ENCODE measurements around the gene RNU6-8.

DNA sequence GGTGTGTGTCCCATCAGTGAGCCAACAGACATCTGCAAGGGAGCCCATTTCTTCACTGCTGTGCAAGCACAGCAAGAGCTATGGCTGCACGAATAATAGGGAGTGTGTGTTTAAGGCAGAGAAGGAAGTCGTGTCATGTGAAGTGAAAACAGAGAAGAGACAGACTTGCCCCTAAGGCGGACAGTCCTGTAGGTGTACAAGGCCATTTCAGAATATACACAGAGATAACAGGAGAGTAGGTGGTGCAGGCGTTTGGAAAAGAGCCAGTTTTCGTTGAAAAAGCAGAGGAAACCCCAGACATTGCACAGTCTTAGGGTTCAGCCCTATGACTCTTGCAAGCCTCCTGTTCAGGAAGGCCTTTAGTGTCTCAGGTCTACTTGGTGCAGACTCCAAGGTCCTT, 46.3 kb upstream of the RNU6-8 start:
- no peak for TF ChIP-seq TARDBP (IDR thresholded peaks at IDR 0.05)
- TF ChIP-seq SP1 (IDR thresholded peaks at IDR 0.05), result no peak
- TF ChIP-seq BHLHE40 (IDR thresholded peaks at IDR 0.05; ENCODE audit: borderline replicate concordance), result no peak
- no peak for TF ChIP-seq FOXK2 (IDR thresholded peaks at IDR 0.05)
- TF ChIP-seq LEF1 (IDR thresholded peaks at IDR 0.05; ENCODE audit: borderline replicate concordance), result no peak

All from HEK293T (cell line).